GM21786 (cell line): ENCODE measurements around the gene FARP1.

Experiments used
- ATAC-seq: cut with Tn5 transposase; IDR thresholded peaks from one replicate; pipeline ENCODE4 v1.9.1; 2021; ENCODE audit not compliant: unreplicated experiment

FARP1 gene

GRCh38 chr13:98172590-98173422 lies 29.9 kb downstream of the FARP1 start:
- no peak for ATAC-seq

GRCh38 chr13:98173431-98174152 lies 30.7 kb downstream of the FARP1 start:
- ATAC-seq, result no peak

GRCh38 chr13:98174307-98174706 lies 31.4 kb downstream of the FARP1 start:
- no peak for ATAC-seq

- ATAC-seq, result no peak
Measured at GRCh38 chr13:98175043-98175442, 32.1 kb downstream of the FARP1 start.

- ATAC-seq, result no peak
Measured at GRCh38 chr13:98175823-98176222, 32.9 kb downstream of the FARP1 start.

GRCh38 chr13:98176777-98177608 lies 34.1 kb downstream of the FARP1 start, which contains the start of gene RNF113B:
Gene RNF113B (minus strand): TSS chr13:98177269. CDS start chr13:98177236, 33 bp downstream.
- ATAC-seq, result no peak

- ATAC-seq, result no peak
Measured at GRCh38 chr13:98180092-98180491, 37.2 kb downstream of the FARP1 start.

- no peak for ATAC-seq
Measured at GRCh38 chr13:98181111-98181815, 38.4 kb downstream of the FARP1 start.

- no peak for ATAC-seq
Measured at GRCh38 chr13:98182153-98182552, 39.3 kb downstream of the FARP1 start.

GRCh38 chr13:98182589-98182988 lies 39.7 kb downstream of the FARP1 start:
- ATAC-seq, result no peak

- no peak for ATAC-seq
Measured at GRCh38 chr13:98184792-98185191, 41.9 kb downstream of the FARP1 start.

- ATAC-seq, result no peak
Measured at GRCh38 chr13:98187155-98187964, 44.5 kb downstream of the FARP1 start.

- no peak for ATAC-seq
Measured at GRCh38 chr13:98187965-98188261, 45.0 kb downstream of the FARP1 start.

- ATAC-seq, result no peak
Measured at GRCh38 chr13:98188544-98189166, 45.8 kb downstream of the FARP1 start.

GRCh38 chr13:98189841-98190505 lies 47.1 kb downstream of the FARP1 start:
- ATAC-seq, result no peak

GRCh38 chr13:98190889-98191444 lies 48.1 kb downstream of the FARP1 start:
- ATAC-seq, result no peak

GRCh38 chr13:98192008-98192407 lies 49.1 kb downstream of the FARP1 start:
- ATAC-seq, result no peak

- ATAC-seq, result no peak
Measured at GRCh38 chr13:98195054-98195791, 52.3 kb downstream of the FARP1 start.
